GM12801 (cell line): ENCODE data around the gene QSOX1.

Experiments
- CTCF ChIP-seq: IDR thresholded peaks from one replicate; pipeline ENCODE4 v1.5.1; 2011; ENCODE audit warnings: control low read depth; ENCODE audit not compliant: insufficient read length; ENCODE audit errors: extremely low read depth

QSOX1 gene

GRCh38 chr1:180237869-180238476 is 83.3 kb downstream of the QSOX1 start:
- no peak for TF ChIP-seq CTCF

GRCh38 chr1:180238675-180239074 is 84.0 kb downstream of the QSOX1 start:
- no peak for TF ChIP-seq CTCF

- TF ChIP-seq CTCF: no peak
Measured at GRCh38 chr1:180239145-180240096, 84.8 kb downstream of the QSOX1 start.

- no peak for TF ChIP-seq CTCF
Measured at GRCh38 chr1:180241716-180242544, 87.3 kb downstream of the QSOX1 start.

GRCh38 chr1:180243517-180244221 is 89.0 kb downstream of the QSOX1 start:
- TF ChIP-seq CTCF: no peak

- TF ChIP-seq CTCF: no peak
Measured at GRCh38 chr1:180244840-180245239, 90.2 kb downstream of the QSOX1 start.

- TF ChIP-seq CTCF: no peak
Measured at GRCh38 chr1:180246579-180246978, 91.9 kb downstream of the QSOX1 start.
